DND-41 (cell line): ENCODE results near the gene RRP15.

Experiments
- CTCF ChIP-seq: IDR thresholded peaks from 2 replicates; pipeline ENCODE4 v1.5.1; 2012; ENCODE audit warnings: borderline replicate concordance, low read length, moderate library complexity, mild to moderate bottlenecking; ENCODE audit not compliant: poor library complexity, severe bottlenecking; ENCODE audit errors: extremely low read depth
- EZH2 ChIP-seq: IDR thresholded peaks from 3 replicates; pipeline ENCODE4 v1.6.1; 2012; ENCODE audit warnings: borderline replicate concordance, low read depth, mild to moderate bottlenecking, moderate library complexity, low read length, inconsistent platforms; ENCODE audit not compliant: severe bottlenecking

DNA sequence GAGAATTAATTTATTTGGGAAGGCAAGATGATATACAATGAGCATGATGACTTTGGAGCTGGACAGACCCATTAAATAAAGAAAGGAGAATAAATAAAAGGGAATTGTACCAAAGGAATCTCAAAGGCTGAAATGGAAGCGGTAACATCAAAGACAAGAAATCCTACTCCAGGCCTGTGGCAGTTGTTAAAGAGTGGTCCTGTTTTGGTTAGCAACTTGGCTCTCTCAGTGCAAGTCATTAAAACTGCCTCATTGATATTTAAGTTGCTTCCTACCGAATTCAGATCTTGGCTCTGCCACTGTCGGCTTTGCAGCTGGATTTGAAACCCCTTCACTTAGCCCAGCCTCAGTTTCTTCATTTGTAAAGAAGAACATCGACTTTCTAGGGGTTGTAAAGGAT lies 70.2 kb downstream of the RRP15 start:
- TF ChIP-seq CTCF = no peak
- no peak for TF ChIP-seq EZH2
